ENCODE data around the gene MPV17L2. TPM values are rescaled to one million over a fixed set of nuclear protein-coding genes. Genes with fewer than 3 reads are reported as not detected.
A peak's percentile ranks its signal among the peaks of the same experiment; 100 is the strongest.

The MPV17L2 gene
- total and polyA plus RNA-seq, 3 donors from 2014 or later, result 11.2 to 15.8 (median 15.2) TPM

- DNase-seq, result no peak
- Histone ChIP-seq H3K9me3 (no peaks in the 10 kb centered on the region), H3K4me3 (no peak overlapping the region), H3K36me3 (ENCODE audit: low read depth, missing control alignments) (no peaks in the 10 kb centered on the region), H3K27me3 (no peaks in the 10 kb centered on the region), H3K4me1 (peaks cover 34% of the 10 kb centered on the region), H3K27ac (no peak overlapping the region)
- TF ChIP-seq POLR2A (IDR thresholded peaks at IDR 0.05) (no peak), CTCF (IDR thresholded peaks at IDR 0.05) (no peak)
- intact Hi-C loops (cut with DNase I; ENCODE audit: low total_unique reads), result loop anchor here (10.0 kb wide), 1 partner anchor 45 kb away; no protein-coding TSS in a partner anchor
- WGBS, 2 donors, result 91 to 96% methylated on average over 10 of the region's 10 CpGs
Measured at GRCh38 chr19:18159810-18160209, 33.2 kb upstream of the MPV17L2 start.

GRCh38 chr19:18160493-18160970 is 32.5 kb upstream of the MPV17L2 start:
- TF ChIP-seq POLR2A (IDR thresholded peaks at IDR 0.05), result no peak
- no peak for TF ChIP-seq CTCF (IDR thresholded peaks at IDR 0.05)
- Histone ChIP-seq H3K27me3 (no peaks in the 10 kb centered on the region), H3K4me3 (peak overlapping the region; percentile 46 to 50), H3K27ac (peak overlapping the region; percentile 67 to 83), H3K9me3 (no peaks in the 10 kb centered on the region), H3K4me1 (peaks cover 34% of the 10 kb centered on the region), H3K36me3 (ENCODE audit: low read depth, missing control alignments) (no peaks in the 10 kb centered on the region)
- WGBS, 2 donors, result 20 to 42% methylated on average over 1 to 13 of the region's 13 CpGs
- no peak for DNase-seq
- intact Hi-C loops (cut with DNase I; ENCODE audit: low total_unique reads), result loop anchor here (10.0 kb wide), 1 partner anchor 46 kb away; no protein-coding TSS in a partner anchor

- TF ChIP-seq POLR2A (IDR thresholded peaks at IDR 0.05), result no peak
- TF ChIP-seq CTCF (IDR thresholded peaks at IDR 0.05), result peak; percentile 13 to 86 (median 70)
- H3K4me1 ChIP-seq, result peaks cover 29% of the 10 kb centered on the region
- no peaks in the 10 kb centered on the region for H3K9me3 ChIP-seq
- intact Hi-C loops (cut with DNase I; ENCODE audit: low total_unique reads), result loop anchor here (10.0 kb wide), 1 partner anchor 46 kb away; no protein-coding TSS in a partner anchor
- no peaks in the 10 kb centered on the region for H3K36me3 ChIP-seq (ENCODE audit: low read depth, missing control alignments)
- peak; percentile 80 for DNase-seq
- no peaks in the 10 kb centered on the region for H3K27me3 ChIP-seq
- WGBS, 2 donors, result 5% methylated on average over 17 to 24 of the region's 66 CpGs
- H3K27ac ChIP-seq, result peak overlapping the region; percentile 67 to 83
- H3K4me3 ChIP-seq, result peak overlapping the region; percentile 46 to 50
Measured at GRCh38 chr19:18160971-18161635, 31.9 kb upstream of the MPV17L2 start.

GRCh38 chr19:18161636-18162002 is 31.4 kb upstream of the MPV17L2 start:
- Histone ChIP-seq H3K36me3 (ENCODE audit: low read depth, missing control alignments) (no peaks in the 10 kb centered on the region), H3K4me3 (peak overlapping the region; percentile 30 to 50), H3K9me3 (no peaks in the 10 kb centered on the region), H3K4me1 (peaks cover 24% of the 10 kb centered on the region), H3K27me3 (no peaks in the 10 kb centered on the region), H3K27ac (peak overlapping the region in 1 of 2 donors; percentile 83)
- no peak for DNase-seq
- 43 to 59% methylated on average over 17 to 19 of the region's 19 CpGs for WGBS, 2 donors
- TF ChIP-seq POLR2A (IDR thresholded peaks at IDR 0.05) (no peak), CTCF (IDR thresholded peaks at IDR 0.05) (no peak)
- intact Hi-C loops (cut with DNase I; ENCODE audit: low total_unique reads), result loop anchor here (10.0 kb wide), 1 partner anchor 47 kb away; no protein-coding TSS in a partner anchor

All from testis (tissue), 3 donors.